Endodermal cell (in vitro differentiated cells): ENCODE results near the gene SUPT6H. TPM values are rescaled to one million over a fixed set of nuclear protein-coding genes. Genes with fewer than 3 reads are reported as not detected.

Source experiments
- DNase-seq: peaks from one replicate; pipeline ENCODE4 v3.0.0-alpha.2; 2017
- H3K27ac ChIP-seq: 2 replicates; pipeline ENCODE4 v1.5.1; 2013; ENCODE audit warnings: mild to moderate bottlenecking, low read depth, low read length, moderate library complexity
- H3K27me3 ChIP-seq: 2 replicates; pipeline ENCODE4 v1.6.1; 2013; ENCODE audit warnings: mild to moderate bottlenecking, low read length, moderate library complexity; ENCODE audit not compliant: insufficient read depth, control insufficient read depth, poor library complexity, severe bottlenecking
- H3K36me3 ChIP-seq: 2 replicates; pipeline ENCODE4 v1.7.0; 2013; ENCODE audit warnings: mild to moderate bottlenecking, low read length, moderate library complexity; ENCODE audit not compliant: control insufficient read depth, insufficient read depth
- H3K4me1 ChIP-seq: one replicate; pipeline ENCODE4 v1.7.0; 2013; ENCODE audit warnings: low read length; ENCODE audit not compliant: control insufficient read depth, insufficient read depth
- H3K4me3 ChIP-seq: 2 replicates; pipeline ENCODE4 v1.5.1; 2013; ENCODE audit warnings: mild to moderate bottlenecking, low read length, moderate library complexity
- H3K9ac ChIP-seq: 2 replicates; pipeline ENCODE4 v1.6.1; 2013; ENCODE audit warnings: mild to moderate bottlenecking, low read length, moderate library complexity; ENCODE audit not compliant: poor library complexity, severe bottlenecking; ENCODE audit errors: extremely low read depth
- H3K9me3 ChIP-seq: 2 replicates; pipeline ENCODE4 v1.6.1; 2013; ENCODE audit warnings: mild to moderate bottlenecking, low read length, moderate library complexity; ENCODE audit not compliant: control insufficient read depth
- H3K27ac Mint-ChIP-seq: 2 replicates; pipeline ENCODE4 v1.8.0; 2020; ENCODE audit warnings: mixed read lengths
- H3K27me3 Mint-ChIP-seq: 2 replicates; pipeline ENCODE4 v1.8.0; 2021; ENCODE audit warnings: mild to moderate bottlenecking, mixed read lengths; ENCODE audit not compliant: insufficient read depth
- H3K36me3 Mint-ChIP-seq: 2 replicates; pipeline ENCODE4 v1.8.0; 2020; ENCODE audit warnings: low read depth, mixed read lengths
- H3K4me1 Mint-ChIP-seq: 2 replicates; pipeline ENCODE4 v1.8.0; 2020; ENCODE audit warnings: mixed read lengths
- H3K4me3 Mint-ChIP-seq: 2 replicates; pipeline ENCODE4 v1.8.0; 2020; ENCODE audit warnings: mild to moderate bottlenecking, moderate library complexity, mixed read lengths
- H3K9me3 Mint-ChIP-seq: 2 replicates; pipeline ENCODE4 v1.8.0; 2020; ENCODE audit warnings: mild to moderate bottlenecking, mixed read lengths
- CTCF ChIP-seq: fragments of 200-600 bp; sonication (generic); conservative IDR thresholded peaks from 2 replicates; pipeline ENCODE4 v1.5.0; 2021; ENCODE audit warnings: antibody characterized with exemption, mild to moderate bottlenecking
- WGBS, 2 experiments: methylation state at CpG; one replicate each; pipeline versions ENCODE4 v1.1.5 to v1.1.7; 2013; ENCODE audit warnings: missing lambda C conversion rate in 2 of 2, mixed read lengths in 1 of 2; ENCODE audit not compliant: insufficient coverage in 1 of 2, insufficient read length in 1 of 2; 5-methylcytosine and 5-hydroxymethylcytosine counted together
- total RNA-seq, 2 donors: library from RNA; stranded (reverse); fragmentation: NEBNext Ultra II Directional in 1 of 2; extraction: Animal tissue kit (Norgen Biotek cat#: 25700) in 1 of 2; gene quantifications; 2 replicates in 1 of 2; 3 replicates in 1 of 2; pipeline ENCODE4 v1.2.1, GENCODE V29; 2021

SUPT6H gene
- total RNA-seq, 2 donors from 2014 or later: 54.4 to 72.1 TPM

GRCh38 chr17:28641579-28641978, 20.4 kb upstream of the SUPT6H start:
- no peak overlapping the region for H3K27ac Mint-ChIP-seq
- no peaks in the 10 kb centered on the region for H3K27me3 ChIP-seq
- H3K36me3 ChIP-seq: peaks cover 69% of the 10 kb centered on the region
- H3K9ac ChIP-seq: no peak overlapping the region
- peaks cover 57% of the 10 kb centered on the region for H3K36me3 Mint-ChIP-seq
- H3K4me1 ChIP-seq: peaks cover 3% of the 10 kb centered on the region
- H3K9me3 Mint-ChIP-seq: no peaks in the 10 kb centered on the region
- H3K4me1 Mint-ChIP-seq: peaks cover 21% of the 10 kb centered on the region
- H3K4me3 Mint-ChIP-seq: no peak overlapping the region
- 89 to 100% methylated on average over 2 of the region's 2 CpGs for WGBS, 2 experiments
- DNase-seq: no peak
- no peak overlapping the region for H3K27ac ChIP-seq
- no peak overlapping the region for H3K4me3 ChIP-seq
- TF ChIP-seq CTCF: no peak
- H3K27me3 Mint-ChIP-seq: no peaks in the 10 kb centered on the region
- no peaks in the 10 kb centered on the region for H3K9me3 ChIP-seq

- H3K36me3 ChIP-seq: peaks cover 54% of the 10 kb centered on the region
- Mint-ChIP-seq H3K4me3 (peak overlapping the region; percentile 81), H3K9me3 (no peaks in the 10 kb centered on the region), H3K27me3 (no peaks in the 10 kb centered on the region), H3K27ac (peak overlapping the region; percentile 69), H3K36me3 (peaks cover 47% of the 10 kb centered on the region), H3K4me1 (peaks cover 23% of the 10 kb centered on the region)
- H3K4me3 ChIP-seq: peak overlapping the region; percentile 89
- peak; percentile 84 for DNase-seq
- H3K9me3 ChIP-seq: no peaks in the 10 kb centered on the region
- H3K27me3 ChIP-seq: no peaks in the 10 kb centered on the region
- peaks cover 4% of the 10 kb centered on the region for H3K4me1 ChIP-seq
- WGBS, 2 experiments: 3% methylated on average over 14 to 15 of the region's 18 CpGs
- H3K27ac ChIP-seq: peak overlapping the region; percentile 45
- peak overlapping the region; percentile 44 for H3K9ac ChIP-seq
- peak; percentile 79 for TF ChIP-seq CTCF
Observed at GRCh38 chr17:28643983-28644786, 17.8 kb upstream of the SUPT6H start.

- peaks cover 41% of the 10 kb centered on the region for H3K36me3 Mint-ChIP-seq
- H3K36me3 ChIP-seq: peaks cover 48% of the 10 kb centered on the region
- 1 to 2% methylated on average over 24 to 88 of the region's 89 CpGs for WGBS, 2 experiments
- peak within 1 kb of the TSS; percentile 81 for H3K4me3 Mint-ChIP-seq
- no peaks in the 10 kb centered on the region for H3K27me3 Mint-ChIP-seq
- H3K9me3 Mint-ChIP-seq: no peaks in the 10 kb centered on the region
- no peaks in the 10 kb centered on the region for H3K9me3 ChIP-seq
- H3K27ac ChIP-seq: peak within 1 kb of the TSS; percentile 45
- H3K27ac Mint-ChIP-seq: peak within 1 kb of the TSS; percentile 79
- peaks cover 4% of the 10 kb centered on the region for H3K4me1 ChIP-seq
- H3K4me3 ChIP-seq: peak within 1 kb of the TSS; percentile 89
- peak; percentile 99 for DNase-seq
- TF ChIP-seq CTCF: no peak
- H3K9ac ChIP-seq: peak within 1 kb of the TSS; percentile 57
- no peaks in the 10 kb centered on the region for H3K27me3 ChIP-seq
- H3K4me1 Mint-ChIP-seq: peaks cover 23% of the 10 kb centered on the region
Observed at GRCh38 chr17:28644787-28645575, 17.0 kb upstream of the SUPT6H start, which contains the start of gene BLTP2. Gene BLTP2, minus strand, starts transcription at chr17:28645158. Its CDS starts 102 bp downstream, at chr17:28645056.
